Liver (tissue), 2 donors: ENCODE results near the gene CNTROB.

ENCODE experiments used
- YY1 ChIP-seq: IDR thresholded peaks from 2 replicates; pipeline ENCODE4 v1.6.1; 2016; ENCODE audit warnings: antibody characterized with exemption, mild to moderate bottlenecking
- TF ChIP-seq, protein P1 (sequence below): fragments of 150-350 bp; IDR thresholded peaks from 2 replicates; pipeline ENCODE4 v1.5.1; 2017; ENCODE audit warnings: improper control_type of control experiment, low read depth, low read length; ENCODE audit not compliant: missing input control
- donor health status: healthy.

DNA sequence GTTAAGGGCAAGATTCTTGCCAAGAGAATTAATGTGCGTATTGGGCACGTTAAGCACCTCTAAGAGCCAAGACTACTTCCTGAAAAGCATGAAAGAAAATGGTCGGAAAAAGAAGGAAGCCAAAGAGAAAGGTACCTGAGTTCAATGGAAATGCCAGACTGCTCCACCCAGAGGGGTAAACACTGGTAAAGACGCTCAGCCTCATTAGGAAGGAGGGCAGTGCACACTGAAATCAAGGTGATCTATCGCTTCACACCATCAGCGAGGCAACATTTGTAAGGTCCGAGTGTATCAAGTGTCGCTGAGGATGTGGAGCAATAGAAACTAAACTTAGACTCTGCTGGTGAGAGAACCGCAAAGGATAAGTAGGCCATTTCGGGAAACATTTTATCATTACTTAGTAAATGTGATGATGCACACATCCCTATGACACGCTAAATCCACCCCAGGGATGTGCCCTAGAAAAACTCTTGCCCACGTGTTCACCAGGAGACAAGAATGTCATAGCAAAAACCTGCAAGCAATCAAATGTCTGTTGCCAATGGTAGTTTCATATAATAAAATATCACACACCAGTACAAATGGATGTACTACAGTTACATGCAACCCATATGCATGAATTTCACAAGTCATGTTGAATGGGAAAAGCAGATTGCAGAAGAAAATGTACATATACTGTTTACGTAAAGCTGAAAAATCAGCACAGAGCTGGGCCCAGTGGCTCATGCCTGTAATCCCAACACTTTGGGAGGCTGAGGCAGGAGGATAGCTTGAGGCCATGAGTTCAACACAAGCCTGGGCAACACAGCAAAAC is 23.6 kb downstream of the CNTROB start:
- TF ChIP-seq, protein P1, sequence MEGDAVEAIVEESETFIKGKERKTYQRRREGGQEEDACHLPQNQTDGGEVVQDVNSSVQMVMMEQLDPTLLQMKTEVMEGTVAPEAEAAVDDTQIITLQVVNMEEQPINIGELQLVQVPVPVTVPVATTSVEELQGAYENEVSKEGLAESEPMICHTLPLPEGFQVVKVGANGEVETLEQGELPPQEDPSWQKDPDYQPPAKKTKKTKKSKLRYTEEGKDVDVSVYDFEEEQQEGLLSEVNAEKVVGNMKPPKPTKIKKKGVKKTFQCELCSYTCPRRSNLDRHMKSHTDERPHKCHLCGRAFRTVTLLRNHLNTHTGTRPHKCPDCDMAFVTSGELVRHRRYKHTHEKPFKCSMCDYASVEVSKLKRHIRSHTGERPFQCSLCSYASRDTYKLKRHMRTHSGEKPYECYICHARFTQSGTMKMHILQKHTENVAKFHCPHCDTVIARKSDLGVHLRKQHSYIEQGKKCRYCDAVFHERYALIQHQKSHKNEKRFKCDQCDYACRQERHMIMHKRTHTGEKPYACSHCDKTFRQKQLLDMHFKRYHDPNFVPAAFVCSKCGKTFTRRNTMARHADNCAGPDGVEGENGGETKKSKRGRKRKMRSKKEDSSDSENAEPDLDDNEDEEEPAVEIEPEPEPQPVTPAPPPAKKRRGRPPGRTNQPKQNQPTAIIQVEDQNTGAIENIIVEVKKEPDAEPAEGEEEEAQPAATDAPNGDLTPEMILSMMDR: no peak
- TF ChIP-seq YY1: no peak
